GM12874 (cell line): ENCODE results near the gene SLC7A1.

Source experiments
- TF ChIP-seq, protein P1 (sequence below): IDR thresholded peaks from 2 replicates; pipeline ENCODE4 v1.5.1; 2011; ENCODE audit warnings: low read depth, mild to moderate bottlenecking, control low read depth, low read length, moderate library complexity; ENCODE audit not compliant: insufficient read depth

The SLC7A1 gene

DNA sequence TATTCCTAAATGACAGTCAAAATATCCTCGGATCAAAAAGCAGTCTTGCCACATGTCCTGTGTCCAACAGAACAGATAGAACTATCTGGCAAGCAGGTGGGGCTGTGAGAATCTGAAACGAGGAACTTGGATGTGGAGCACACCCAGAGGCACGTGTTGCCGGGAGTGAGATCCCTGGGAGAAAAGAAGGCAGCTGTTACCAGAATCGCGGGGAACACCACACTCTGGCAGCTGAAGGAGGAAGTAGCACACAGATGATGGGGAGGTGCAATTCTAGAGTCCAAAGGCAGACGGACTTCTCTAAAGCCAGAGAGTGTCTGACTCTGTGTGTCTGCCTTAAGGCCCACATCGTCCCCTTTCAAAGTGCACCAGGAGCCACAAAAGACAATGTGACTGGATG, 22.3 kb downstream of the SLC7A1 start:
- TF ChIP-seq, protein P1, sequence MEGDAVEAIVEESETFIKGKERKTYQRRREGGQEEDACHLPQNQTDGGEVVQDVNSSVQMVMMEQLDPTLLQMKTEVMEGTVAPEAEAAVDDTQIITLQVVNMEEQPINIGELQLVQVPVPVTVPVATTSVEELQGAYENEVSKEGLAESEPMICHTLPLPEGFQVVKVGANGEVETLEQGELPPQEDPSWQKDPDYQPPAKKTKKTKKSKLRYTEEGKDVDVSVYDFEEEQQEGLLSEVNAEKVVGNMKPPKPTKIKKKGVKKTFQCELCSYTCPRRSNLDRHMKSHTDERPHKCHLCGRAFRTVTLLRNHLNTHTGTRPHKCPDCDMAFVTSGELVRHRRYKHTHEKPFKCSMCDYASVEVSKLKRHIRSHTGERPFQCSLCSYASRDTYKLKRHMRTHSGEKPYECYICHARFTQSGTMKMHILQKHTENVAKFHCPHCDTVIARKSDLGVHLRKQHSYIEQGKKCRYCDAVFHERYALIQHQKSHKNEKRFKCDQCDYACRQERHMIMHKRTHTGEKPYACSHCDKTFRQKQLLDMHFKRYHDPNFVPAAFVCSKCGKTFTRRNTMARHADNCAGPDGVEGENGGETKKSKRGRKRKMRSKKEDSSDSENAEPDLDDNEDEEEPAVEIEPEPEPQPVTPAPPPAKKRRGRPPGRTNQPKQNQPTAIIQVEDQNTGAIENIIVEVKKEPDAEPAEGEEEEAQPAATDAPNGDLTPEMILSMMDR = no peak

DNA sequence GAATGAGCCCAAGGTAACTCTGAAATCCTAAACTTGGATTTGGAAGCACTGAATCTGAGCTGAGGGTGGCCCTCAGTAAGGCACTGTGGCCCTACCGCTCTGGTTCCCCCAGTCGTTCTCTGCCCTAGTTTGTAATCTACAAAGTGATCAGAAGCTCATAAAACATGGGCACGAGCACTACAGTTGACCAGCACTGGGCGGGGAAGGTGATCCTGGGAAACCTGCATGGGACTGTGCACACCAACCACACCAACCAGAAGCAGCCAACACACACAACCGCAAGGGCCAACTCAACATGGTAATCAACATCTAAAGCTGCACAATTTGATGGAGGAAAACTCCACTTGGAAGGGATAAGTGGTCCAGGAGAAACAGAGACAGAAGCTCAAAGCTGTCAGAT, 22.9 kb downstream of the SLC7A1 start:
- TF ChIP-seq, protein P1 = no peak

DNA sequence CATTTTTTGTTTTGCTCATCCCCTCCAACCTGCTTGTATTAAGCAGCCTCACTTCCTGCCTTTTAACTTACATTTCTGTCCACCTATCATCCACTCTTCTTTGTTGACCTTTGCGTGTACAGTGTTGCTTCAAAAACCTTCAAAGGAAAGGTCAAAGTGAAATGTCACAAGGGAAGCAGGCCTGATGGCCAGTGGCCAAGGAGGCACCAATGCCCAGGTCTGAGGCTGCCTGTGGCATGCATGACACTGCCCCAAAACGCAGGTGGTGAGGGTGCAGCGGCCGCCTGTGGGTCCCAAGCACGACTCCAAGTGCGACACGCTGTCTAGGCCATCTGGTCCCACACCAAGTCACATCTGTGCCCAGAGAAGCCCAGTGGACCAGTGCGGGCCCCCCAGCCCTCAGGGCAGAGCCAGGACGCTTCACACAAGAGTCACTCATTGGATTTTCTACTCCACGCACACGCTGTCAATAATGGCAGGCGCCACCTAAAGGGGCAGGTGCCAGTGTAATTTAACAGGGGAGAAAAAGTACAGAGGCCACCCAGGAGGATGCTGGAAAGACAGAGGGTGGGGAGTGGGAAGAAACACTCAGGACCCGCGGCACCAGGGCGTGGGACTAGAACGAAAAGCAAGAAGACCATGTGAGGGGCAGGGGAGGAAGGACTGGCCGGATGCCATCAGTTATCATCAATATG, 23.5 kb downstream of the SLC7A1 start:
- TF ChIP-seq, protein P1 = no peak

DNA sequence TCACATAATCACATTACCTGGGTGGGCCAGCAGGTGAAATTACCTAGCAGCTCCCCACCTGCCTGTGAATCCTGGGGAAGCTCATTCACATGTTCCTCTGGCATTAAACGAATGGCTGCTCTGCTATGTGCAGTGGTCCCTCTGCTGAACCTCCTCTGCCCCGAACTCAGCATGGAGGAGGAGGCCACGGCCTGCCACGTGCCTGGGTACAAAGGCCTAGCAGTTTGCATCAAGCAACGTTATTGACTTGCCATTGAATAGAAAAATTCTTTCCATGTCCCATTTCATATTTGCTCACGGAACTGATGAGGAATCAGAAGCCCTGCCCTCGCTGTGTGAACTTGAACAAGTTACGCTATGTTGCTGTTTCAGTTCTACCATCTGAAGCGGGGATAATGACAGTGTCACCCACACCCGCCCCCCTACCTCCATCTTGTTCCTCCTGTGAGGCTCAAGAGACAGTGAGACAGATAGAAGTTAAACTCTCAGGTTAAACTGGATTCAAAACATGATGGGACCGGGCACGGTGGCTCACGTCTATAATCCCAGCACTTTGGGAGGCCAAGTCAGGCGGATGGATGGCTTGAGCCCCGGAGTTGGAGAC, 25.3 kb downstream of the SLC7A1 start:
- TF ChIP-seq, protein P1 = no peak

DNA sequence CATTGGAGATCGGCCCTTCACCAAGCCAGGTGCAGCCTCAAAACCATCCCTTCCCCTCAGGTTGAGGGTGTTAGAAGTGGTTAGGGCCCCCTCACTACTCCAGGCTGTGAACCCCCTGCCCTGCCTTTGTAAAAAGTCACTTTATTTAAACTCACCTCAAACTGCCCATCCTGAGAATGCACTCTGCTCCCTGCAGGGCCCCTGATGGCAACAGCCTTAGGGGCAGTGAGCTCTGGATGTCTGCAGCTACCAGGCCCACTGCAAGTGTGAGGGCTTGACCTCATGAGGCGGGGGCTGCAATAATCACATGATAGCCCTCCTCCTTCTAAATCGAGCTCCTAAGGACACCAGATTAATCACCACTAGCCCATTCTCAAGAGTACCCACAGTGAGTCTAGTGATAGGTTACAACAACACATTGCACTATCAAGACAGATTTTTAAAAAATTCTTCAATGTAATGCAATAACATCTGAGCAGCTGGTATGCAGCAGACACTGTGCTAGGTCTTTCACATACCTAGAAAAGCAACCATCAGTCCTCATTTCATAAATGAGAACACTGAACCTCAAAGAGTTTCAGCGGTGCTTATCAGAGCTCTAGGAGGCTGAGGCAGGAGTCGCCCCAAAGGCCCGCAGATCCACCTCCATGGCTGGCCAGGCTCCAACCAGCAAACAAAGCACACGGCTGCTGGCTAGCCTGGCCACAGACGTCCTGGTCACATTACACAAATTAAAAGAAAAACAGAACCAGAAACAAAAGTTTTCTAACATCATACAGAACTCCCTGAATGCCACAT, 26.0 kb downstream of the SLC7A1 start:
- TF ChIP-seq, protein P1 = no peak

DNA sequence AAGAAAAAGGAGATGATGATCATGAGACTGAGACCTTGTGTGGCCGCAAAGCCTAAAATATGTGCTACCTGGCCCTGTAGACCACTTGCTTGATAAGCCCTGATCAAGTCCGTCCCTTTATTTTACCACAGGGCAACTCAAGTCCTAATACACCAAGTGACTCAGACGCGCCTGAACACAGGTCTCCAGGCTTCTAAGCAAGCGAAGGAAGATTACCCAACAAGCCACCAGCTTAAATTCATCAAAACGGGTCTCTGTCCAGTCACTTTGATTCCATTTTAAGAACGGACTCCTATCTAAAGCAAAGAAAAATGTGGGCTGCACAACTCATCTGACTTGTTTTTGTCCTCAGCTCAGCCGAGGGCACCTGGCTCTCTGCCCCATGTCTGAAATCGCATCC, 26.8 kb downstream of the SLC7A1 start:
- TF ChIP-seq, protein P1 = no peak

DNA sequence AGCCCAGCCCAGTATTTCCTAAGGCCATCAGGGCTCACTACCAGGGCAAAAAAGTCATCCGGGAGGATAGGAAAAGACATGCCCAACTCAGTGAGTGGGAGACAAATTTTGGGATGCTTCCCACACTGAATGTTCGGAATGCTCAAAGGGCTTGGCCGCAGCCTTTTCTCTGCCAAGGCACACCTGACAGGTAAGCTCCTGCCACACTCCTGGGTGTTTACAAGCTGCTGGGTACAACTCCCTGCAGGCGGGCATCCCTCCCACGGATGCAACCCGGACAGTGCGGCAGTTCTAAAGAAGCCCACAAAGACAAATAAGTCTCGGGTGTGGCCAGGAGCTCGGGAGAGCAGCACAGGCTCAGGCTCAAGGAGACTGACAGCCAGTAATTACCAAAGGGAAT, 28.1 kb downstream of the SLC7A1 start:
- TF ChIP-seq, protein P1 = no peak
